Neural cell (in vitro differentiated cells): ENCODE data around the gene PSRC1. TPM values are rescaled to one million over a fixed set of nuclear protein-coding genes. Genes with fewer than 3 reads are reported as not detected.

ENCODE experiments used
- H2AFZ ChIP-seq: fragments of 200-600, 300-800 bp; sonication (generic), shearing (Covaris generic); 2 replicates; pipeline ENCODE4 v1.6.0; 2014; ENCODE audit warnings: low read depth, mild to moderate bottlenecking, antibody characterized with exemption, low read length, moderate library complexity
- H3F3A ChIP-seq: fragments of 200-600 bp; shearing (Covaris generic); 2 replicates; pipeline ENCODE4 v1.6.1; 2016; ENCODE audit warnings: mild to moderate bottlenecking, moderate library complexity, mixed read lengths, antibody characterized with exemption, low read length; ENCODE audit not compliant: insufficient read depth, poor library complexity, severe bottlenecking
- H3K27ac ChIP-seq: fragments of 200-600, 300-800 bp; sonication (generic), shearing (Covaris generic); 2 replicates; pipeline ENCODE4 v1.5.1; 2014; ENCODE audit warnings: mild to moderate bottlenecking, low read length, moderate library complexity
- H3K27me3 ChIP-seq: fragments of 300-800, 200-600 bp; sonication (generic), shearing (Covaris generic); 2 replicates; pipeline ENCODE4 v1.6.0; 2014; ENCODE audit warnings: mild to moderate bottlenecking, low read depth, low read length, moderate library complexity; ENCODE audit not compliant: insufficient read depth
- H3K36me3 ChIP-seq: fragments of 300-800, 200-600 bp; sonication (generic), shearing (Covaris generic); 2 replicates; pipeline ENCODE4 v1.5.1; 2014; ENCODE audit warnings: mild to moderate bottlenecking, antibody characterized with exemption, low read length, moderate library complexity; ENCODE audit not compliant: insufficient read depth
- H3K4me2 ChIP-seq: fragments of 300-800, 200-600 bp; sonication (generic), shearing (Covaris generic); 2 replicates; pipeline ENCODE4 v1.6.0; 2014; ENCODE audit warnings: mild to moderate bottlenecking, low read length
- H3K4me3 ChIP-seq: fragments of 300-800, 200-600 bp; sonication (generic), shearing (Covaris generic); 2 replicates; pipeline ENCODE4 v1.5.1; 2014; ENCODE audit warnings: mild to moderate bottlenecking, low read length, moderate library complexity
- H3K79me2 ChIP-seq: fragments of 200-600 bp; shearing (Covaris generic); replicated peaks from 2 replicates; pipeline ENCODE4 v1.6.0; 2014; ENCODE audit warnings: mild to moderate bottlenecking, low read length, moderate library complexity; ENCODE audit not compliant: insufficient read depth
- H3K9ac ChIP-seq: fragments of 300-800, 200-600 bp; sonication (generic), shearing (Covaris generic); 2 replicates; pipeline ENCODE4 v1.6.1; 2016; ENCODE audit warnings: mild to moderate bottlenecking, low read length, mixed read lengths
- H3K9me2 ChIP-seq: fragments of 200-600 bp; shearing (Covaris generic); 2 replicates; pipeline ENCODE4 v1.6.1; 2016; ENCODE audit warnings: mild to moderate bottlenecking, low read length, mixed read lengths; ENCODE audit not compliant: insufficient read depth
- H3K9me3 ChIP-seq: fragments of 200-600, 300-800 bp; sonication (generic), shearing (Covaris generic); 2 replicates; pipeline ENCODE4 v1.6.1; 2016; ENCODE audit warnings: mild to moderate bottlenecking, mixed run types, low read length, moderate library complexity, mixed read lengths
- H4K20me1 ChIP-seq: fragments of 200-600 bp; shearing (Covaris generic); 2 replicates; pipeline ENCODE4 v1.6.1; 2016; ENCODE audit warnings: mild to moderate bottlenecking, mixed run types; ENCODE audit not compliant: insufficient read depth
- CTCF ChIP-seq: fragments of 450-650 bp; IDR thresholded peaks from 2 replicates; pipeline ENCODE4 v1.5.1; 2014; ENCODE audit warnings: antibody characterized with exemption, mild to moderate bottlenecking, moderate library complexity; ENCODE audit not compliant: poor library complexity, severe bottlenecking
- EP300 ChIP-seq: fragments of 450-650 bp; conservative IDR thresholded peaks from 2 replicates; pipeline ENCODE4 v1.6.1; 2014; ENCODE audit warnings: antibody characterized with exemption, mild to moderate bottlenecking, moderate library complexity; ENCODE audit not compliant: poor library complexity, severe bottlenecking
- EZH2 ChIP-seq: fragments of 200-600, 300-800 bp; shearing (Covaris generic), sonication (generic); IDR thresholded peaks from 2 replicates; pipeline ENCODE4 v1.6.1; 2014; ENCODE audit warnings: antibody characterized with exemption, low read length, borderline replicate concordance, mild to moderate bottlenecking; ENCODE audit not compliant: insufficient read depth, poor library complexity, severe bottlenecking
- MXI1 ChIP-seq: fragments of 450-650 bp; conservative IDR thresholded peaks from 2 replicates; pipeline ENCODE4 v1.6.1; 2014; ENCODE audit warnings: antibody characterized with exemption, mild to moderate bottlenecking; ENCODE audit not compliant: poor library complexity, severe bottlenecking
- POLR2AphosphoS5 ChIP-seq: IDR thresholded peaks from 2 replicates; pipeline ENCODE4 v1.6.1; 2012
- RAD21 ChIP-seq: fragments of 450-650 bp; conservative IDR thresholded peaks from 2 replicates; pipeline ENCODE4 v1.6.1; 2014; ENCODE audit warnings: antibody characterized with exemption, mild to moderate bottlenecking, moderate library complexity
- REST ChIP-seq: IDR thresholded peaks from 2 replicates; pipeline ENCODE4 v1.6.1; 2012; ENCODE audit warnings: borderline replicate concordance
- SMC3 ChIP-seq: fragments of 450-650 bp; conservative IDR thresholded peaks from 2 replicates; pipeline ENCODE4 v1.6.1; 2014; ENCODE audit warnings: antibody characterized with exemption, mild to moderate bottlenecking, moderate library complexity; ENCODE audit not compliant: poor library complexity
- TAF1 ChIP-seq: IDR thresholded peaks from 2 replicates; pipeline ENCODE4 v1.6.1; 2012; ENCODE audit warnings: low read depth
- polyA plus RNA-seq: library from polyadenylated mRNA; depleted of rRNA; stranded (reverse); fragments of >200 nt; gene quantifications from 2 replicates; pipeline ENCODE4 v1.2.3, GENCODE V29; 2014

Gene PSRC1
- polyA plus RNA-seq, 1 donor from 2014 or later, result 5.4 TPM

- H3K9ac ChIP-seq, result no peak overlapping the region
- no peaks in the 10 kb centered on the region for H4K20me1 ChIP-seq
- H3K9me2 ChIP-seq, result no peaks in the 10 kb centered on the region
- no peaks in the 10 kb centered on the region for H3K9me3 ChIP-seq
- H3K79me2 ChIP-seq, result no peaks in the 10 kb centered on the region
- no peak overlapping the region for H3K27ac ChIP-seq
- H3F3A ChIP-seq, result no peaks in the 10 kb centered on the region
- H2AFZ ChIP-seq, result no peak overlapping the region
- no peak overlapping the region for H3K4me3 ChIP-seq
- TF ChIP-seq MXI1, result no peak
- TF ChIP-seq EZH2, result no peak
- no peak for TF ChIP-seq TAF1
- TF ChIP-seq EP300, result no peak
- no peak for TF ChIP-seq POLR2AphosphoS5
- TF ChIP-seq RAD21, result no peak
- no peak for TF ChIP-seq CTCF
- TF ChIP-seq SMC3, result no peak
- no peak for TF ChIP-seq REST
- no peak overlapping the region for H3K4me2 ChIP-seq
- H3K36me3 ChIP-seq, result peaks cover 5% of the 10 kb centered on the region
- no peaks in the 10 kb centered on the region for H3K27me3 ChIP-seq
Measured at GRCh38 chr1:109267743-109268300, 15.1 kb downstream of the PSRC1 start.

- no peaks in the 10 kb centered on the region for H3K9me3 ChIP-seq
- H3K27me3 ChIP-seq, result no peaks in the 10 kb centered on the region
- peaks cover 7% of the 10 kb centered on the region for H3K36me3 ChIP-seq
- TF ChIP-seq TAF1 (no peak), RAD21 (no peak), EP300 (no peak), EZH2 (no peak), SMC3 (no peak), POLR2AphosphoS5 (no peak), REST (no peak), MXI1 (no peak), CTCF (no peak)
- H3K9me2 ChIP-seq, result no peaks in the 10 kb centered on the region
- H4K20me1 ChIP-seq, result no peaks in the 10 kb centered on the region
- H3K79me2 ChIP-seq, result no peaks in the 10 kb centered on the region
- H3K9ac ChIP-seq, result no peak overlapping the region
- no peak overlapping the region for H3K4me2 ChIP-seq
- H3K4me3 ChIP-seq, result no peak overlapping the region
- H3F3A ChIP-seq, result no peaks in the 10 kb centered on the region
- H2AFZ ChIP-seq, result no peak overlapping the region
- no peak overlapping the region for H3K27ac ChIP-seq
Measured at GRCh38 chr1:109266965-109267364, 16.0 kb downstream of the PSRC1 start.
